HEK293T (cell line): Measurements from ENCODE around the gene UTP20.
"Not testable (repeated sequence)": the region's sequence is repeated elsewhere in the genome, so short reads cannot be mapped to it uniquely, and the experiment has no call there.

ENCODE experiments used
- CTCF ChIA-PET: fragments of 350-600 bp; formaldehyde crosslinking; extraction: SDS; loops from one replicate; lab custom pipeline; 2021; ENCODE audit warnings: antibody characterized with exemption, inconsistent platforms; lab: Yijun Ruan, JAX
- POLR2A ChIA-PET: fragments of 350-600 bp; formaldehyde crosslinking; extraction: SDS; loops from one replicate; lab custom pipeline; 2020; ENCODE audit warnings: antibody characterized with exemption, inconsistent platforms; lab: Yijun Ruan, JAX
- DNase-seq: peaks from one replicate; pipeline ENCODE4 v3.0.0; 2012; ENCODE audit warnings: mixed read lengths; ENCODE audit errors: extremely low spot score
- ARNT ChIP-seq: fragments of 450-650 bp; IDR thresholded peaks from 2 replicates; pipeline ENCODE4 v1.6.1; 2017; ENCODE audit warnings: mild to moderate bottlenecking
- BHLHE40 ChIP-seq: fragments of 450-650 bp; IDR thresholded peaks from 2 replicates; pipeline ENCODE4 v1.6.1; 2016; ENCODE audit warnings: mild to moderate bottlenecking, moderate library complexity, borderline replicate concordance
- CTBP1 ChIP-seq: fragments of 450-650 bp; IDR thresholded peaks from 2 replicates; pipeline ENCODE4 v1.6.1; 2016; ENCODE audit warnings: borderline replicate concordance
- ELF4 ChIP-seq: fragments of 450-650 bp; IDR thresholded peaks from 2 replicates; pipeline ENCODE4 v1.6.1; 2017; ENCODE audit warnings: antibody characterized with exemption
- FOXA1 ChIP-seq: fragments of 450-650 bp; IDR thresholded peaks from 2 replicates; pipeline ENCODE4 v1.6.1; 2016; ENCODE audit warnings: mild to moderate bottlenecking
- FOXK2 ChIP-seq: fragments of 450-650 bp; IDR thresholded peaks from 2 replicates; pipeline ENCODE4 v1.6.1; 2016; ENCODE audit warnings: mild to moderate bottlenecking
- FOXM1 ChIP-seq: fragments of 450-650 bp; IDR thresholded peaks from 2 replicates; pipeline ENCODE4 v1.6.1; 2017; ENCODE audit warnings: mild to moderate bottlenecking, borderline replicate concordance
- HDGF ChIP-seq: fragments of 450-650 bp; IDR thresholded peaks from 2 replicates; pipeline ENCODE4 v1.6.1; 2017; ENCODE audit warnings: antibody characterized with exemption, borderline replicate concordance
- L3MBTL2 ChIP-seq: fragments of 450-650 bp; conservative IDR thresholded peaks from 2 replicates; pipeline ENCODE4 v1.6.1; 2016; ENCODE audit warnings: mild to moderate bottlenecking
- LEF1 ChIP-seq: fragments of 450-650 bp; IDR thresholded peaks from 2 replicates; pipeline ENCODE4 v1.6.1; 2017; ENCODE audit warnings: mild to moderate bottlenecking, borderline replicate concordance
- NFRKB ChIP-seq: fragments of 450-650 bp; IDR thresholded peaks from 2 replicates; pipeline ENCODE4 v1.6.1; 2016; ENCODE audit warnings: mild to moderate bottlenecking, moderate library complexity
- SP1 ChIP-seq: fragments of 450-650 bp; IDR thresholded peaks from 2 replicates; pipeline ENCODE4 v1.6.1; 2017
- SUZ12 ChIP-seq: fragments of 450-650 bp; IDR thresholded peaks from 2 replicates; pipeline ENCODE4 v1.6.1; 2016; ENCODE audit warnings: mild to moderate bottlenecking
- TARDBP ChIP-seq: fragments of 450-650 bp; IDR thresholded peaks from 2 replicates; pipeline ENCODE4 v1.6.1; 2016
- ZNF384 ChIP-seq: fragments of 450-650 bp; IDR thresholded peaks from 2 replicates; pipeline ENCODE4 v1.6.1; 2016
- TF ChIP-seq, protein P1 (sequence below): fragments of 450-650 bp; IDR thresholded peaks from 2 replicates; pipeline ENCODE4 v1.6.1; 2016

The UTP20 gene

DNA sequence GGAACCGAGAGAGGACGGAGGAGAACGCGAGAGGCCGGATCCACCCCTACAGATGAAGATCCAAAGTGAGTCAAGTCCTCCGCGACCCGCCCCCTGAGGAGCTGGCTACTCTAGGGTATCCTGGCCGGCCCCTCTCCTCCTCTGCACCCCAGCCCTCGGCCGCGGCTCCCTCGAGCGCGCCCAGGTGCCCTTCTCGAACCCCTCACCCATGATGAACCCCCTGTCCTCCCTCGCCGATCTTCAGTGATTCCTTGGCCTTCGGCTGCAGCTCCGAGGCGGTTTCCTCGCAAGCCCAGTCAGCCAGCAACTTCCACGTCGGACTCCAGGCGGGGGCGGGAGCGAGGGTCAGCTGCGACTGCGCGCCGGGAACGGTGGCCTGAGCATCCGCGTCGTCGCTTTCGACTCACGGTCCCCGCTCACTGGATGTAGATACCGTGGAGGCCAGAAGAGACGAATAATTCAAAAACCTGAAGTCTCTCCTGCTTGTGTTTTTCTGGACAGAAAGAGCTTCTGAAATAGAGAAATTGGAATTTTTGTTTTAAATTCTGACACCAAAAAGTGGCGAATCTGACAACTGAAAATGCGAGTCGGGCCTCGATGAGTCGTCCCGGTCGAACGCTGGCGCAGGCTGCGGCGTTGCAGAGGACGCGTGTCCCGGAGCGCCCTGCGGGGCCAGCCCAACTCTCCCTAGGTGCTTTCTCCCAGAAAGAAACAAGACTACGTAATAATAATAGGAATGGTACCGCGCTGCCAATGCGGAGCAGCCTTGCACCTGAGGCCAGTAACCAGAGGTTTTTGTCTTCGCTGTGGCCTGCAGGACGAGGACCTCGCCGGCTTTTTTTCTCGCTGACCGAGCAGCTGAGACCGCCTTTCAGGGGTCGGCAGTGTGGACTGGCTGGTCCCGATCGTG lies 127.8 kb downstream of the UTP20 start, which contains the start of gene ARL1:
ARL1 (minus strand) TSS at position 337 of the 910 bp plus-strand sequence; CDS start at position 210, 127 bp downstream.
- DNase-seq: peak; percentile 76
- TF ChIP-seq HDGF (no peak), L3MBTL2 (peak; percentile 86), LEF1 (no peak)
- POLR2A ChIA-PET: interaction anchor here (0.9 to 1.6 kb wide), 5 partner anchors 10 to 423 kb away, joined by 3 to 4 read pairs (median 3); partner anchors contain the start of gene GNPTAB
- CTCF ChIA-PET: interaction anchor here (0.6 to 1.3 kb wide), 3 partner anchors 12 to 422 kb away, joined by 3 read pairs; no protein-coding TSS in a partner anchor

DNA sequence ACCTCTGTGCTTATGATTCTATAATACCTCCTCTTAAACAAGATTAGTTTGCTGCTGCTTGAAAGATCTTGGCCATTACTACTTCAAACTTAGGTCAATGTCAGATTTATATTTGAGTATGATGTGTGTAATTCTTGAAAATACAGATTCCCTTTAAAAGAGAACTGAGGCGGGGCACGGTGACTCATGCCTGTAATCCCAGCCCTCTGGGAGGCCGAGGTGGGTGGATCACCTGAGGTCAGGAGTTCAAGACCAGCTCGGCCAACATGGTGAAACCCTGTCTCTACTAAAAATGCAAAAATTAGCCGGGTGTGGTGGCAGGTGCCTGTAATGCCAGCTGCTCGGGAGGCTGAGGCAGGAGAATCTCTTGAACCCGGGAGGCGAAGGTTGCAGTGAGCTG lies 130.3 kb downstream of the UTP20 start:
- CTCF ChIA-PET, DNase-seq, POLR2A ChIA-PET: not testable (repeated sequence)

DNA sequence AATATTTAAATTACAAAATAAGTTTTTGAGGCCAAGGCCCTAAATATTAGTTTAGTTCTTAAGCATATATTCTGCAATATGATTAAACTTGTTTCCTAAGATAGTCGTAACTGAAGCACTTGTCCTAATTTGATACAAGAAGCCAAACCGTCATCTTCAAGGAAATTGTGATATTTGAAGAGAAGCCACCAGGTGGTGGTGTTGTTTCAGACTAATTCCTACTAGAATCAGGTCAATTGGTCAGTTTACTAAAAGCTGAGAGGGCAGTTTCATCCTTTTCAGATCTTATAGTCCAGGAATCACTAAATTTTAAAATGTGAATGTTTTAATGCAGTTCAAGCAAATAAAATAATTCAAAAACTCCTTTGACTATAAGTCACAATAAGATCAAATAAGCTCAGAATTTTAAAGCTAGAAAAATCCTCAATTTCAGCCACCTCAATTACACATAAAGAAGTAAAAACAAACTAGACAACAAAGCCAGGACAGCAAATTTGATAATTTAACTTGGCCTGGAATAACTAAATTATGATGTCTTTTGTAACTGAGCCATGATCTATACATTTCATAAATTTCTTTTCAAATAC lies 134.7 kb downstream of the UTP20 start:
- CTCF ChIA-PET: interaction anchor here (0.8 kb wide), 1 partner anchor 10 kb away, joined by 3 read pairs; no protein-coding TSS in a partner anchor
- POLR2A ChIA-PET: no interaction called here
- DNase-seq: peak; percentile 45
- no peak for TF ChIP-seq FOXA1
- TF ChIP-seq L3MBTL2: no peak
- TF ChIP-seq FOXK2: no peak
- TF ChIP-seq LEF1: no peak
- TF ChIP-seq, protein P1, sequence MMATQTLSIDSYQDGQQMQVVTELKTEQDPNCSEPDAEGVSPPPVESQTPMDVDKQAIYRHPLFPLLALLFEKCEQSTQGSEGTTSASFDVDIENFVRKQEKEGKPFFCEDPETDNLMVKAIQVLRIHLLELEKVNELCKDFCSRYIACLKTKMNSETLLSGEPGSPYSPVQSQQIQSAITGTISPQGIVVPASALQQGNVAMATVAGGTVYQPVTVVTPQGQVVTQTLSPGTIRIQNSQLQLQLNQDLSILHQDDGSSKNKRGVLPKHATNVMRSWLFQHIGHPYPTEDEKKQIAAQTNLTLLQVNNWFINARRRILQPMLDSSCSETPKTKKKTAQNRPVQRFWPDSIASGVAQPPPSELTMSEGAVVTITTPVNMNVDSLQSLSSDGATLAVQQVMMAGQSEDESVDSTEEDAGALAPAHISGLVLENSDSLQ: no peak
- TF ChIP-seq ELF4: no peak
- no peak for TF ChIP-seq ARNT

DNA sequence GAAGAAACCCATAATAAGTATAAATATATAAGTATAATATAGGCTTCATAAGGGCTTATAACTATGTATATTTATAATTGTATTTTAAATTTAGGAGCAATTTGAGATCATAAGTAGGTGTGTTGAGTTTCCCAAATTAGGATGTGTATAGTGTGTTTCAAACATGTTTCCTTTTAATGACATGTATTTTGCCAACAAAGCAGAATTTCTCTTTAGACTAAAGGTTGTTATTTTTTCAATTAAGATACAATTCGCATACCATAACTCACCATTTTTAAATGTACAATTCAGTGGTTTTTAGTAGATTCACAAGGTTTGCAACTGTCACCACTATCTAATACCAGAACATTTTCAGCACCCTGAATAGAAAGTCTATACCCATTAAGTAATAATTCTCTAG lies 135.3 kb downstream of the UTP20 start:
- POLR2A ChIA-PET: no interaction called here

DNA sequence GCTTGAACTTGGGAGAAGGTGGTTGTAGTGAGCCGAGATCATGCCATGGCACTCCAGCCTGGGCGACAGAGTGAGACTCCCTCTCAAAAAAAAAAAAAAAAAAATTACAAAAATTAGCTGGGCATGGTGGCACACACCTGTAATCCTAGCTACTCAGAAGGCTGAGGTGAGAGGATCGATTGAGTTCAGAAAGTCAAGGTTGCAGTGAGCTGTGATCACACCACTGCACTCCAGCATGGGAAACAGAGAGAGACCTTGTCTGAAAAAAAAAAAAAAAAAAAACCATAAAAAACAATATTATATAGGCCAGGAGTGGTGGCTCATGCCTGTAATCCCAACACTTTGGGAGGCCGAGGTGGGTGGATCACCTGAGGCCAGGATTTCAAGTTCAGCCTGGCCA lies 142.2 kb downstream of the UTP20 start:
- ChIA-PET CTCF (interaction anchor here (0.6 kb wide), 1 partner anchor 1047 kb away, joined by 4 read pairs; no protein-coding TSS in a partner anchor), POLR2A (interaction anchor here (1.3 kb wide), 1 partner anchor 15 kb away, joined by 3 read pairs; no protein-coding TSS in a partner anchor)
- DNase-seq: not testable (repeated sequence)

More for the DNA sequence above, 135.3 kb downstream of the UTP20 start:
- CTCF ChIA-PET: interaction anchor here (0.8 kb wide), 1 partner anchor 9 kb away, joined by 3 read pairs; no protein-coding TSS in a partner anchor
- TF ChIP-seq TARDBP: no peak
- TF ChIP-seq ELF4: no peak
- TF ChIP-seq NFRKB: no peak
- no peak for TF ChIP-seq HDGF
- TF ChIP-seq, protein P1: no peak
- no peak for TF ChIP-seq ZNF384
- TF ChIP-seq SP1: no peak
- TF ChIP-seq FOXK2: no peak
- TF ChIP-seq FOXA1: no peak
- TF ChIP-seq SUZ12: no peak
- TF ChIP-seq L3MBTL2: no peak
- no peak for TF ChIP-seq BHLHE40
- no peak for TF ChIP-seq FOXM1
- TF ChIP-seq ARNT: no peak
- no peak for TF ChIP-seq LEF1
- no peak for TF ChIP-seq CTBP1
- DNase-seq: no peak

DNA sequence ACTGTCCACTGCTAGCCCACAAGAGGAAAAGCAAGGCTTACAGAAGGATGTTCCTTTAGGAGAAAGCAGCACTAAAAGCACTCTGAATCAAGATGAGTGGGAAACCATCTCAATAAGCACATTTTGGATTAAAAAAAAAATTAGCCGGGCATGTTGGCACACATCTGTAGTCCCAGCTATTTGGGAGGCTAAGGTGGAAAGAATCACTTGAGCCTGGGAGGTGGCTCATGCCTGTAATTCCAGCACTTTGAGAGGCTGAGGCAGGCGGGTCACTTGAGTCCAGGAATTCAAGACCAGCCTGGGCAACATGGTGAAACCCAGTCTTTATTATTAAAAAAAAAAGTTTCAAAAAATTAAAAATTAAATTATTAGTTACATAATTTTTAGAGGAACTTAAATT lies 144.7 kb downstream of the UTP20 start:
- TF ChIP-seq ZNF384 (no peak), FOXK2 (no peak), CTBP1 (no peak), SP1 (no peak), L3MBTL2 (no peak)
- TF ChIP-seq, protein P1: no peak
- ChIA-PET POLR2A (no interaction called here), CTCF (interaction anchor here (0.6 kb wide), 1 partner anchor 10 kb away, joined by 3 read pairs; no protein-coding TSS in a partner anchor)
- DNase-seq: no peak

DNA sequence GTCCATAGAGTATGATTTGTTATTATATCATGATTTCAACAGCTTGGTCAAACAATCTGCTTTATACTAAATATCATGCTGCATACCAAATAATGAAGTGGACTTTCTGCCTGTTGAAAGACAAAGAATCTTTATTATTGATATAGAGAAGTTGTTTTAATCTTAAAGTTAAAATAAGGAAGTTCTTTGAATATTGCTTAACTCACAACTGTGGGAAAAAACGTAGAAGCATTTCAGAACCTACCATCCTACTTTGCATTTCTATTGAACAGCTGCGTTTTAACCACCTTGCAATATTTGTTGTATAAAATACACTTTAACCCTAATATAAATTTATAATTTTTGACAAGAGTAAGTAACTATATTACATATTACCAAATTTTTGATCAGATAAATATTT lies 150.6 kb downstream of the UTP20 start:
- ChIA-PET CTCF (no interaction called here), POLR2A (no interaction called here)
- no peak for DNase-seq
- TF ChIP-seq TARDBP (no peak), SP1 (no peak), ARNT (no peak)
- TF ChIP-seq, protein P1: no peak
